ENCODE data around the gene TTC6.

TTC6 gene

GRCh38 chr14:37589715-37590427, 5.6 kb upstream of the TTC6 start:
- Histone ChIP-seq H3K27me3 (ENCODE audit: insufficient read depth, low read length, poor library complexity) (no peaks in the 10 kb centered on the region), H3K36me3 (ENCODE audit: insufficient read depth, low read length) (no peaks in the 10 kb centered on the region), H3K79me2 (ENCODE audit: insufficient read depth, low read length) (no peaks in the 10 kb centered on the region), H3K27ac (ENCODE audit: low read length) (no peak overlapping the region), H3K9me3 (ENCODE audit: insufficient read depth, low read length, severe bottlenecking) (no peaks in the 10 kb centered on the region), H4K20me1 (ENCODE audit: insufficient read depth, low read length) (no peaks in the 10 kb centered on the region), H3K4me3 (ENCODE audit: low read depth in 1 of 2, low read length in 2 of 2) (no peak overlapping the region), H3K9ac (ENCODE audit: low read depth, low read length) (no peak overlapping the region), H3K4me2 (ENCODE audit: insufficient read depth, low read length) (no peak overlapping the region), H3K4me1 (ENCODE audit: insufficient read depth, low read length) (no peaks in the 10 kb centered on the region), H2AFZ (ENCODE audit: low read depth, low read length) (no peak overlapping the region)
- no peak for DNase-seq
- no peak for TF ChIP-seq CTCF (IDR thresholded peaks at IDR 0.05; ENCODE audit: borderline replicate concordance, extremely low read depth, low read length, poor library complexity, severe bottlenecking)
- TF ChIP-seq EZH2 (IDR thresholded peaks at IDR 0.05; ENCODE audit: borderline replicate concordance, low read depth, low read length, severe bottlenecking) = no peak
- ATAC-seq (ENCODE audit: insufficient read depth, low read depth) = no peak

GRCh38 chr14:37590428-37591139, 4.8 kb upstream of the TTC6 start:
- Histone ChIP-seq H3K4me1 (ENCODE audit: insufficient read depth, low read length) (no peaks in the 10 kb centered on the region), H3K27me3 (ENCODE audit: insufficient read depth, low read length, poor library complexity) (no peaks in the 10 kb centered on the region), H3K27ac (ENCODE audit: low read length) (no peak overlapping the region), H3K4me2 (ENCODE audit: insufficient read depth, low read length) (no peak overlapping the region), H3K36me3 (ENCODE audit: insufficient read depth, low read length) (no peaks in the 10 kb centered on the region), H3K9ac (ENCODE audit: low read depth, low read length) (no peak overlapping the region), H2AFZ (ENCODE audit: low read depth, low read length) (no peak overlapping the region), H3K9me3 (ENCODE audit: insufficient read depth, low read length, severe bottlenecking) (no peaks in the 10 kb centered on the region), H3K4me3 (ENCODE audit: low read depth in 1 of 2, low read length in 2 of 2) (no peak overlapping the region), H4K20me1 (ENCODE audit: insufficient read depth, low read length) (no peaks in the 10 kb centered on the region), H3K79me2 (ENCODE audit: insufficient read depth, low read length) (no peaks in the 10 kb centered on the region)
- ATAC-seq (ENCODE audit: insufficient read depth, low read depth) (no peak), DNase-seq (no peak)
- no peak for TF ChIP-seq EZH2 (IDR thresholded peaks at IDR 0.05; ENCODE audit: borderline replicate concordance, low read depth, low read length, severe bottlenecking)
- TF ChIP-seq CTCF (IDR thresholded peaks at IDR 0.05; ENCODE audit: borderline replicate concordance, extremely low read depth, low read length, poor library complexity, severe bottlenecking) = no peak

- Histone ChIP-seq H3K79me2 (ENCODE audit: insufficient read depth, low read length) (no peaks in the 10 kb centered on the region), H3K9me3 (ENCODE audit: insufficient read depth, low read length, severe bottlenecking) (no peaks in the 10 kb centered on the region), H3K4me3 (ENCODE audit: low read depth in 1 of 2, low read length in 2 of 2) (no peak overlapping the region), H3K36me3 (ENCODE audit: insufficient read depth, low read length) (no peaks in the 10 kb centered on the region), H3K27me3 (ENCODE audit: insufficient read depth, low read length, poor library complexity) (no peaks in the 10 kb centered on the region), H3K4me2 (ENCODE audit: insufficient read depth, low read length) (no peak overlapping the region), H4K20me1 (ENCODE audit: insufficient read depth, low read length) (no peaks in the 10 kb centered on the region), H3K9ac (ENCODE audit: low read depth, low read length) (no peak overlapping the region), H3K27ac (ENCODE audit: low read length) (no peak overlapping the region), H2AFZ (ENCODE audit: low read depth, low read length) (no peak overlapping the region), H3K4me1 (ENCODE audit: insufficient read depth, low read length) (no peaks in the 10 kb centered on the region)
- no peak for TF ChIP-seq EZH2 (IDR thresholded peaks at IDR 0.05; ENCODE audit: borderline replicate concordance, low read depth, low read length, severe bottlenecking)
- no peak for TF ChIP-seq CTCF (IDR thresholded peaks at IDR 0.05; ENCODE audit: borderline replicate concordance, extremely low read depth, low read length, poor library complexity, severe bottlenecking)
- no peak for DNase-seq
- no peak for ATAC-seq (ENCODE audit: insufficient read depth, low read depth)
These were observed 4.0 kb upstream of the TTC6 start for GRCh38 chr14:37591311-37591940.

All from DND-41 (cell line).